ENCODE measurements around the gene MAN1A1.

MAN1A1 gene

DNA sequence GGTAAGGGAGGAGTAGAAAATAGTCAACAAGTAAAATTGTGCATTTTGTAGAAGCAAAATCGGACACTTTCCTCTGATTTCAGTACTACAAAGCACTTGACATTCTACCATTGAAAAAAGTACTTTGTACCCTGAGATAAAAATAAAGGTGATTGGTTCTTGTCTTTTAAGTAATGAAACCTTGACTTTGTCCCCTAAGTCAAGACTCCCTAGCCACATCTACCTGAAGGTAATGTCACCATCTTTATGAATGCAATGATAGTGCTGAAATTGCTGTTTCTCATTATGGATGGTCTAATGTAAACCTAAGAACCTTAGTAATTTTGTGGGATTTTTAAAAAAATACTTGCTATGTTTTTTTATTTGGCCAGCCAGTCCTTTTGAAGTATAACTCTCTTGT lies 2.4 kb upstream of the MAN1A1 start:
- no peak for DNase-seq (ENCODE audit: extremely low read depth, low read depth)
- TF ChIP-seq, protein P1, sequence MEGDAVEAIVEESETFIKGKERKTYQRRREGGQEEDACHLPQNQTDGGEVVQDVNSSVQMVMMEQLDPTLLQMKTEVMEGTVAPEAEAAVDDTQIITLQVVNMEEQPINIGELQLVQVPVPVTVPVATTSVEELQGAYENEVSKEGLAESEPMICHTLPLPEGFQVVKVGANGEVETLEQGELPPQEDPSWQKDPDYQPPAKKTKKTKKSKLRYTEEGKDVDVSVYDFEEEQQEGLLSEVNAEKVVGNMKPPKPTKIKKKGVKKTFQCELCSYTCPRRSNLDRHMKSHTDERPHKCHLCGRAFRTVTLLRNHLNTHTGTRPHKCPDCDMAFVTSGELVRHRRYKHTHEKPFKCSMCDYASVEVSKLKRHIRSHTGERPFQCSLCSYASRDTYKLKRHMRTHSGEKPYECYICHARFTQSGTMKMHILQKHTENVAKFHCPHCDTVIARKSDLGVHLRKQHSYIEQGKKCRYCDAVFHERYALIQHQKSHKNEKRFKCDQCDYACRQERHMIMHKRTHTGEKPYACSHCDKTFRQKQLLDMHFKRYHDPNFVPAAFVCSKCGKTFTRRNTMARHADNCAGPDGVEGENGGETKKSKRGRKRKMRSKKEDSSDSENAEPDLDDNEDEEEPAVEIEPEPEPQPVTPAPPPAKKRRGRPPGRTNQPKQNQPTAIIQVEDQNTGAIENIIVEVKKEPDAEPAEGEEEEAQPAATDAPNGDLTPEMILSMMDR (IDR thresholded peaks at IDR 0.05; ENCODE audit: low read depth, low read length): no peak

DNA sequence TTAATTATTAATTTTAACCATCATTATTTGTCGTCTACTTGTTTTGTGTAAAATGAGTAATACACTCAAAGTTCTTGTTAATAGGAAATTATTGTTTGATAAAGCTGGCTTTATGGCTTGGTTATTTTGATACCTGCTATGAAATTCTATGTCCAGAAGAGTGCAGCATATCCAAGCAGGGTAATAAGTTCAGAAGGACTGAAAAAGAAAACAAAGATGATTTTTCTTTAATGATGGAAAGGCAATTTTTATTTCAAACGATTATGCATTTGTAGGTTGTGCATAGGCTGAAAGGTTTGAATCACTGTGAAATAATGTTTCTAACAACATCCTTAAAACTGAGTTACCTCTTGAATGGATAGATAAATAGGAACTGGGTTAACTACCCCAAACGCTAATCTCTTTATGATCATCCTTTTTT lies 1.4 kb upstream of the MAN1A1 start:
- peak; percentile 18 for DNase-seq (ENCODE audit: extremely low read depth, low read depth)

DNA sequence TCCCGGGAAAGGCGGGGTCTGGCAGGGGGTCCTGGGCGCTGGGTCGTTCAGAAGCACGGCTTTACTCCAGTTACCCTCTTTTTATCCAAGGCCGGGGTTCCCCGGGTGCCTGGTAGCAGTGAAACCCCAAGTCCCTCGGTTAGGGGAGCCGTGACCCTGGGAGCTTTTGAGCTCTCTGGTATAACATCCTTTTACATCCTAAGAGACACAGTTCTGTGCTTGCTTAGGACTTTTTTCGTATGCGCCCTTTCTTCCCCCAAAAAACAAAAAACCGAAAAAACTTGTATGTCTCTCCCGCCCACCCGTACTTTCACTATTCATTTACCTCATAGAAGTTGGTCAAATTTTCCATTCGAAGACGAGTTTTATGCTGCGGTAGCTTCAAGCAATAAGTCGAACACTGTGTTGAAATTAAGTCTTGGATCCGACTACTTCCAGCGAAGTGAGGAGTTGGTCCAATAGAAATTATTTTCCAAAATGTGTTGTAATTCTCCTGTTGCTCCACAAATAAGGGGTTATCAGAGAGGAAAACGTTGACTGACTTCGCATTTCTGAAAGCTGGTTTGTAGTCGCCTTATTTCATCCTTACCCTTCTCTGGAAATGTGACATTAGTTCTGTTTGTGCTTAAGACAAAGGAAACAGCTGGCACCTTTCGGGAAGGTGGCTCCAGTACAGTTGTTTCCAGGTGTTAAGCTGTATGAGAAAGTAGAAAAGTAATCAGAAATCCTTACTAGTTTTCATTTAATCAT lies 816 bp upstream of the MAN1A1 start:
- peak; percentile 29 for DNase-seq (ENCODE audit: extremely low read depth, low read depth)

More for the DNA sequence above, 1.4 kb upstream of the MAN1A1 start:
- TF ChIP-seq, protein P1 (IDR thresholded peaks at IDR 0.05; ENCODE audit: low read depth, low read length): peak; percentile 57

DNA sequence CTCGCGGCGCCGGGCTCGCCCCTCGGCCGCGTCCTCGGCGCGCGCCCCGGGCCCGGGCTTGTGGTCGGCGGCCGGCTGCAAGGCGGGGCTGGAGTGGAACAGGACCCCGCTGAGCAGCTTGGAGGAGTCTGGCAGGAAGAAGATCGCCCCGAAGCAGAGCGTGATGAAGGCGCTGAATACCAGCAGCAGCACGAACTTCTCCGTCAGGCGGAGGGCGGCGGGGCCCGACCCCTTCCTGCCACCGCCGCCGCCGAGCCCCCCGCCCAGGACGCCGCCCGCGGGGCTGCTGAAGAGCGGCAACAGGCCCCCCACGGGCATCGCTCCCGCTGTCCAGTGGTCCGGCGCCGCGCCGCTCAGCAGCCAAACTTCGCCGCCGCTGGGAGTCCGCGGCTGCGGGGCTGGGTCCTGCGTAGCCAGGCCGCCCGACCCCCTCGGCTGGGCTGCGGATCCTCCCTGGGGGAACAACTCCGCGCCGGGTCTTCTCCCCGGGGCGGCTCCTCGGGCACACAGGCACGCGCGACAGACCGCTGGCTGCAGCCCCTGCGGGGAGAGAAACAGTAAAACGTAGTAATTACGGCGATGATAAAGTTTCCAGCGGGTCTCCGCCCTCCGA lies 707 bp downstream of the MAN1A1 start:
- TF ChIP-seq, protein P1 (IDR thresholded peaks at IDR 0.05; ENCODE audit: low read depth, low read length): no peak
- DNase-seq (ENCODE audit: extremely low read depth, low read depth): no peak

More for the DNA sequence above, 816 bp upstream of the MAN1A1 start:
- TF ChIP-seq, protein P1 (IDR thresholded peaks at IDR 0.05; ENCODE audit: low read depth, low read length): no peak

DNA sequence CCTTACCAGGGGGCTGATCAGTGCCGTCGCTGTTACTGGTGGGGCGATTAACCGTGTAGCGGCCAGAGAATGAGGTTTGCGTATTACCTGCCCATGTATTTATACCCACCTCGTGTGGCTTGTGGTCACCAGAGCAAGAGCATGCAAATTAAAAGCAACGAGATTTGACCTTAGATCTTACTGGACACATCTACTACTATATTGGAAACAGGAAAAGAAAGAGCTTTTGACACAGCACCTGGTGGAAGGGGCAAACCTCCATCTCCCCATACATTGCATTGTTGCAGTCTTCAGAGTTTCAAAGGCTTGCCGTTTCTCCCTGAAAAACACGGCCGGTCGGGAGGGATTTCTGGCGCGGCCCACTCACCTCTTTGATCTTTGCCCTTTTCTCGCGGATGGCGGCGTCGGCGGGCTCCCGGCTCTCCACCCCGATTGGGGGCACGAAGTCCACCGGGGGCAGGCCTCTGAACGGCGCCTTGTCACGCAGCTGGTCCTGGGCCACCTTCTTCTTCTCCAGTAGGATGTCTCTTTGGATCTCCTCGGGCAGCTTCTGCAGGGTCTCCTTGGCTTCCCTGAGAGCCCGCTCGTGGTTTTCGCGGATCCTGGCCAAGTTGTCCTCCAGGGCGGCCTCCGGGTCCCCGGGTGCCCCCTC lies 1.3 kb downstream of the MAN1A1 start:
- DNase-seq (ENCODE audit: extremely low read depth, low read depth): no peak

DNA sequence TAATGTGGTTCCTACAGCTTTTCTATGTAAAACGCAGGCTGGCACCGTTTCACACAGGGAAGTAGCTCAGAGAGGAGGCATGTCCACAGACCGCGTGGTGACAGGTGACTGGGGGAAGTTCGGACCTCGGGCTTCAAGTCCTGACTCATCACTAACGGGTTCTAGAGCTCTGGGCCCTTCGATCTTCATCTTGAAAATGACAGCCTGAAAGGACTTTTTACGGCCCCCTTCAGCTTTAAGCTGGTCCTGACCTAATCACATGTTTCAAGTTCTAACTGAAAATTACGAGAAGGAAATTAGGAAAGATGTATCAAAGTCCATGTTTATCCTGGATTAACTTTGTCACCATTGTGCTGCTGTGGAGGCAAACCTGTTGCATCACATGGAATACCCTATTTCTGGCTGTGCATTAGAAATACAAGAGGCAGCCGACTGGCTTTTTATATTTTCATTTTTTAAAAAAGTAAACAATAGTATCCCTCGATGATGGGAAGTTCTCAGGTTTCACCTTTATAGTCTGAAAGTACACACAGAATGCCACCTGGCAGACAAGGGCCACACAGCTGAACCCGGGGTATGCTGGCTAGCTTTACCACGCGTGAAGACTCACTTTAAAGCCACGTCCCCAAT lies 2.0 kb downstream of the MAN1A1 start:
- DNase-seq (ENCODE audit: extremely low read depth, low read depth): no peak
- TF ChIP-seq, protein P1 (IDR thresholded peaks at IDR 0.05; ENCODE audit: low read depth, low read length): no peak

More for the DNA sequence above, 1.3 kb downstream of the MAN1A1 start:
- TF ChIP-seq, protein P1 (IDR thresholded peaks at IDR 0.05; ENCODE audit: low read depth, low read length): no peak
